Kidney (tissue), 14 donors: ENCODE measurements around the gene ADTRP. TPM values are rescaled to one million over a fixed set of nuclear protein-coding genes. Genes with fewer than 3 reads are reported as not detected.

Source experiments
- DNase-seq, 5 donors: peaks; one replicate each; pipeline ENCODE4 v3.0.0-alpha.2; 2013 to 2020
- FAIRE-seq: peaks from 2 replicates; lab custom pipeline; 2012; peaks lifted over from hg19 to GRCh38; lab: Jason Lieb, UNC
- H3K27ac ChIP-seq, 2 donors: one replicate each; pipeline ENCODE4 v1.7.0; 2013; ENCODE audit warnings: low read depth in 2 of 2, low read length in 2 of 2, inconsistent platforms in 1 of 2
- H3K27me3 ChIP-seq: one replicate; pipeline ENCODE4 v1.7.1; 2013; ENCODE audit warnings: low read length, inconsistent platforms; ENCODE audit not compliant: control insufficient read depth, insufficient read depth
- H3K36me3 ChIP-seq, 3 donors: one replicate each; pipeline versions ENCODE4 v1.7.0 to v1.7.1; 2013; ENCODE audit warnings: low read length in 3 of 3, control low read depth in 1 of 3, inconsistent platforms in 1 of 3; ENCODE audit not compliant: insufficient read depth in 3 of 3, control insufficient read depth in 2 of 3
- H3K4me1 ChIP-seq, 3 donors: one replicate each; pipeline versions ENCODE4 v1.7.0 to v1.7.1; 2013; ENCODE audit warnings: low read length in 3 of 3, inconsistent platforms in 1 of 3, low read depth in 1 of 3; ENCODE audit not compliant: control insufficient read depth in 2 of 3, insufficient read depth in 2 of 3
- H3K4me3 ChIP-seq, 3 donors: one replicate each; pipeline versions ENCODE4 v1.7.0 to v1.8.1; 2013; ENCODE audit warnings: low read length in 3 of 3, control low read depth in 1 of 3, inconsistent platforms in 1 of 3
- H3K9ac ChIP-seq, 3 donors: one replicate each; pipeline versions ENCODE4 v1.7.0 to v1.7.1; 2013; ENCODE audit warnings: low read length in 3 of 3, control low read depth in 1 of 3, inconsistent platforms in 1 of 3
- H3K9me3 ChIP-seq, 3 donors: one replicate each; pipeline versions ENCODE4 v1.7.0 to v1.7.1; 2013; ENCODE audit warnings: low read length in 3 of 3, control low read depth in 1 of 3, inconsistent platforms in 1 of 3; ENCODE audit not compliant: control insufficient read depth in 2 of 3, insufficient read depth in 1 of 3
- intact Hi-C: fragments of 100-400 bp; cut with DNase I; formaldehyde crosslinking; loops from one replicate; pipeline ENCODE4 v1.11.1; 2022
- polyA plus RNA-seq: library from polyadenylated mRNA; stranded (reverse); fragments of 350-450 nt; fragmentation: Illumina TruSeq; extraction: RNeasy Lipid Tissue Mini Kit (QIAGEN cat#74804); gene quantifications from one replicate; pipeline ENCODE4 v1.2.3, GENCODE V29; 2014; ENCODE audit warnings: low read depth, low replicate concordance; ENCODE audit not compliant: insufficient read depth
- total RNA-seq: library from RNA; stranded (reverse); fragmentation: NEBNext Ultra II Directional; extraction: Animal tissue kit (Norgen Biotek cat#: 25700); gene quantifications from one replicate; pipeline ENCODE4 v1.2.1, GENCODE V29; 2021
- TF ChIP-seq, protein P1 (sequence below): IDR thresholded peaks from 3 replicates; pipeline ENCODE4 v1.5.1; 2012; ENCODE audit warnings: mild to moderate bottlenecking, moderate library complexity, borderline replicate concordance; ENCODE audit not compliant: insufficient read depth; ENCODE audit errors: extremely low read depth
- donor health status: control.
- donor health status: control.
- donor health status: control.
- donor health status: control.
- donor health status: control.
- donor health status: DM: yes; HTN: yes; CAD: no.
- donor health status: Normal renal cell carcinoma (clear cell type).

The ADTRP gene
- total and polyA plus RNA-seq, 2 donors from 2014 or later: 2.7 to 5.9 TPM

DNA sequence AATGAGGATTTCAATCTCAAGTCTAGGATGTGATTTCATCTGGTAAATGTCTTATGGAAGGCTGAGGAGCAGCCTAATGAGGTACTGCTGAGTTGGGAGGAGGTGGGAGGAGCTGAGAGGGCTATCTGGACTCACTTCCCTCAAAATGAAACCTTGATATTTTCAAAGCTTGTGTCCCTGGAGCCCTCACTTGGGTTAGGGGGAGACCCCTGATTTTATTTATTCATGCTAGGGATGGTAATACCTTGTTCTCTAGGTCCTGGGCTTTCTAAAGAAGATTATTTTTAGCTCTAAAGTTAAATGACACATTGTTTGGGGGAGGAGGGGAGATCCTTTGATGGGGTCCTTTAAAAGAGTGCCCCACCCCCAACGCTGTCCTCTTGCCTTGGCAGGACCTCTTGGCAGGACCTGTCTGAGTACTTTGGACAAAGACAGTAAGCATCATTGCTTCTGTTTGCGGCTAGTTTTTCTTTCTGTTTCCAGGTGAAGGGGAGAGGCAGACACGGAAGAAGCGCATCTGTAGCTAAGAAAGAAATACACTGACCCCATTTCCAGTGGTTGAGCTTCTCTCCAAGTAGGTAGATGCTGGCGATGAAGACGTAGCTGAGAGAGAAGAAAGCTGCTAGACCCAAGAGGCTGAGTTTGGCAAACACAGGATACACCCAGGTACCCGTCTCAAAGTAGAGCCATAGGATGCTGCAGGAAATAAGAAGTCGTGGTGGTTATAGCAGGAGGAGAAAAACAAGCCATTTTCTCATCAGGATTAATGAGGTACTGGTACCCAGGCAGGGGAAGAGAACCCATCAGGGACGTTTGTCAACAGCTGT, 55.6 kb downstream of the ADTRP start:
- intact Hi-C loops: no loop called here
- no peaks in the 10 kb centered on the region for H3K9me3 ChIP-seq
- no peaks in the 10 kb centered on the region for H3K36me3 ChIP-seq
- DNase-seq: no peak
- H3K27me3 ChIP-seq: no peaks in the 10 kb centered on the region
- H3K4me3 ChIP-seq: no peak overlapping the region
- FAIRE-seq: no peak
- H3K9ac ChIP-seq: no peak overlapping the region
- H3K4me1 ChIP-seq: no peaks in the 10 kb centered on the region
- TF ChIP-seq, protein P1, sequence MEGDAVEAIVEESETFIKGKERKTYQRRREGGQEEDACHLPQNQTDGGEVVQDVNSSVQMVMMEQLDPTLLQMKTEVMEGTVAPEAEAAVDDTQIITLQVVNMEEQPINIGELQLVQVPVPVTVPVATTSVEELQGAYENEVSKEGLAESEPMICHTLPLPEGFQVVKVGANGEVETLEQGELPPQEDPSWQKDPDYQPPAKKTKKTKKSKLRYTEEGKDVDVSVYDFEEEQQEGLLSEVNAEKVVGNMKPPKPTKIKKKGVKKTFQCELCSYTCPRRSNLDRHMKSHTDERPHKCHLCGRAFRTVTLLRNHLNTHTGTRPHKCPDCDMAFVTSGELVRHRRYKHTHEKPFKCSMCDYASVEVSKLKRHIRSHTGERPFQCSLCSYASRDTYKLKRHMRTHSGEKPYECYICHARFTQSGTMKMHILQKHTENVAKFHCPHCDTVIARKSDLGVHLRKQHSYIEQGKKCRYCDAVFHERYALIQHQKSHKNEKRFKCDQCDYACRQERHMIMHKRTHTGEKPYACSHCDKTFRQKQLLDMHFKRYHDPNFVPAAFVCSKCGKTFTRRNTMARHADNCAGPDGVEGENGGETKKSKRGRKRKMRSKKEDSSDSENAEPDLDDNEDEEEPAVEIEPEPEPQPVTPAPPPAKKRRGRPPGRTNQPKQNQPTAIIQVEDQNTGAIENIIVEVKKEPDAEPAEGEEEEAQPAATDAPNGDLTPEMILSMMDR: no peak
- H3K27ac ChIP-seq: no peak overlapping the region

DNA sequence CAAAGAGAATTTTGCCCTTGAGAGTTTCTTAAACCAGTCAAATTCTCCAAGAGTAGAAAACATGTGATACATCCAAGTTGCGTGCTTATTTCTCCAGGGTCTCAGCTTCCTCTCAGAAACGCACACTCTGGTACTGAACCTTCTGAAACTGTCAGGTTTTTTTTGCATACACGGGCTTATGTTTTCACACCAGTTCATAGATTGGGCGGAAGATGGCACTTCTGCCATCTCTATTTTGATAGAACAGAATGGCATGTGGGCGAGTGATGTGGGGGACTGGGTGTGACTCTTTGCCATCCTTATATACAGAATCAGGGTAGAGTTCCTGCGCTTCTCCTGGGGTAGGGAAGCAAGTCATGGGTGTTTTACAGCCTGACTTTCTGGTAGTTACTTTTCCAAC, 56.4 kb downstream of the ADTRP start:
- FAIRE-seq: no peak

DNA sequence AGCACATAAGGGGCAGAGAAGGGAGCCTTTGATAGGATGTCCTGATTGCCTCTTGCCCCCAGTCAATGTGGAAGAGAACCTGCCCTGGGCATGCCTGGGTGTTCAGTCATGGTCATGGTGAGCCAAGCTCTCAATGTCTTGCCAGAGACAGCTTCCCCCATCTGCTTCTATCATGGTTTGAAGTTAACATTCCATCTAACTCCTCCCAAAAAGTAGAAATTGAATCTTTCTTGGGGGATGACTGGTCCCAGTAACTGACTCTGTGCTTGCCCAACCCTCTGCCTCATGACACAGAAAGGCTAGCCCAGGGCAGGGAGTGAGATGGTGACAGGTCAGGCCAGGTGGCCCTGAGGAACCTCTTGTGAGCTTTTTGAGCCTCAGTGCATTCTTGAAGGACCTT, 60.1 kb downstream of the ADTRP start:
- Histone ChIP-seq H3K27ac (no peak overlapping the region), H3K4me3 (no peak overlapping the region), H3K4me1 (peaks cover 0 to 3% (median 0%) of the 10 kb centered on the region in 3 donors), H3K9me3 (no peaks in the 10 kb centered on the region), H3K27me3 (no peaks in the 10 kb centered on the region), H3K9ac (no peak overlapping the region), H3K36me3 (no peaks in the 10 kb centered on the region)
- TF ChIP-seq, protein P1: no peak
- FAIRE-seq (no peak), DNase-seq (no peak)
- intact Hi-C loops: no loop called here

More for the DNA sequence above, 56.4 kb downstream of the ADTRP start:
- Histone ChIP-seq H3K9me3 (no peaks in the 10 kb centered on the region), H3K4me3 (no peak overlapping the region), H3K36me3 (no peaks in the 10 kb centered on the region), H3K27me3 (no peaks in the 10 kb centered on the region), H3K4me1 (no peaks in the 10 kb centered on the region), H3K9ac (no peak overlapping the region), H3K27ac (no peak overlapping the region)
- intact Hi-C loops: no loop called here
- TF ChIP-seq, protein P1: no peak
- no peak for DNase-seq
